PC-3 (cell line): ENCODE measurements around the gene DNAJC6.

ENCODE experiments used
- EZH2 ChIP-seq: fragments of 300-600 bp; sonication (generic); IDR thresholded peaks from one replicate; pipeline ENCODE4 v1.6.1; 2017; ENCODE audit warnings: antibody characterized with exemption, mild to moderate bottlenecking, low read length; ENCODE audit not compliant: unreplicated experiment
- EZH2phosphoT487 ChIP-seq: fragments of 300-600 bp; sonication (generic); IDR thresholded peaks from 2 replicates; pipeline ENCODE4 v1.6.1; 2018; ENCODE audit warnings: mild to moderate bottlenecking, antibody characterized with exemption, low read length, borderline replicate concordance
- TF ChIP-seq, protein P1 (sequence below): fragments of 300-600 bp; sonication (generic); conservative IDR thresholded peaks from 2 replicates; pipeline ENCODE4 v1.5.1; 2017; ENCODE audit warnings: antibody characterized with exemption, low read depth, mild to moderate bottlenecking, low read length

DNA sequence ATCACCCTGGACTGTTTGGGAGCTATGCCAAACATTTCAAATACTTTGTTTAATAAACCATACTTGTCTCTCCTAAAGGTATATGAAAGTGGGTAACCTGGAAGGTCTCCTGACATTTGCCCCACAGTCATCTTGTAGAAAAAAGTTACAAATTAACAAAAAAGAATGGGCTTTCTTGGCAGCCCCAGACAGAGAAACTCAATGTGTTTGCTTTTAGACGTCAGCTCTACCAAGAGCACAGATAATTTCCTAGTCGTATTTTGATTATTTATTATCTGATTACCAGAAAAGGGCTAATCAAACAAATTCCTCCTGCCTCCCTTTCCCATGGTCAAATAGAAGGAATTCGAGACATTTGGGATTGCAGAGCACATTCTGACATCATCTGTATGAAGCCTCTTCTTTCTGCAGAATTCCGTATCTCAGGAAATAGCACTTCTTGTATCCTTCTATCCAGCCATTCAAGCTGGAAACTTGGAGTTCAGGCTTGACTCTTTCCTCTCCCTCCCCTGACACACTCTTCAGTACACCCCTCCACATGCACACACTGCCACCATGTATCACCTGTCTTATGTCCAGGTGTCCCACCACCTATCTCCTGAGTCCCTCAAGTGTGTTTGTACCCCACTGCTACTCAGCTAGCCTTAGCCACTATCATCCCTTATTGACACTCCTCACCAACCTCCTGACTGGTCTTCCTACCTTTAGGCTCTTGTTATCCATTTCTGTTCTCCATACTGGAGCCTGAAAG lies 68.3 kb downstream of the DNAJC6 start:
- TF ChIP-seq, protein P1, sequence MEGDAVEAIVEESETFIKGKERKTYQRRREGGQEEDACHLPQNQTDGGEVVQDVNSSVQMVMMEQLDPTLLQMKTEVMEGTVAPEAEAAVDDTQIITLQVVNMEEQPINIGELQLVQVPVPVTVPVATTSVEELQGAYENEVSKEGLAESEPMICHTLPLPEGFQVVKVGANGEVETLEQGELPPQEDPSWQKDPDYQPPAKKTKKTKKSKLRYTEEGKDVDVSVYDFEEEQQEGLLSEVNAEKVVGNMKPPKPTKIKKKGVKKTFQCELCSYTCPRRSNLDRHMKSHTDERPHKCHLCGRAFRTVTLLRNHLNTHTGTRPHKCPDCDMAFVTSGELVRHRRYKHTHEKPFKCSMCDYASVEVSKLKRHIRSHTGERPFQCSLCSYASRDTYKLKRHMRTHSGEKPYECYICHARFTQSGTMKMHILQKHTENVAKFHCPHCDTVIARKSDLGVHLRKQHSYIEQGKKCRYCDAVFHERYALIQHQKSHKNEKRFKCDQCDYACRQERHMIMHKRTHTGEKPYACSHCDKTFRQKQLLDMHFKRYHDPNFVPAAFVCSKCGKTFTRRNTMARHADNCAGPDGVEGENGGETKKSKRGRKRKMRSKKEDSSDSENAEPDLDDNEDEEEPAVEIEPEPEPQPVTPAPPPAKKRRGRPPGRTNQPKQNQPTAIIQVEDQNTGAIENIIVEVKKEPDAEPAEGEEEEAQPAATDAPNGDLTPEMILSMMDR = no peak
- no peak for TF ChIP-seq EZH2
- TF ChIP-seq EZH2phosphoT487 = no peak
